ENCODE data around the gene SH3PXD2B.

GRCh38 chr5:172294831-172295230, 159.5 kb downstream of the SH3PXD2B start:
- no peak for TF ChIP-seq CTCF (IDR thresholded peaks at IDR 0.05; ENCODE audit: insufficient read depth, low read length)
- TF ChIP-seq POLR2AphosphoS5 (IDR thresholded peaks at IDR 0.05; ENCODE audit: low read depth): no peak
- TF ChIP-seq GABPA (IDR thresholded peaks at IDR 0.05; ENCODE audit: low read depth): no peak
- TF ChIP-seq SPI1 (IDR thresholded peaks at IDR 0.05; ENCODE audit: borderline replicate concordance, low read depth): no peak
